Thyroid gland (tissue), 4 donors: ENCODE results near the gene DMD.

Experiments used
- CTCF ChIP-seq, 6 experiments: fragments of 200-600 bp in 3 of 6; fragments of 450-650 bp in 3 of 6; sonication (generic) in 3 of 6; IDR thresholded peaks; one replicate each; pipeline ENCODE4 v1.5.1; 2016 to 2019; ENCODE audit warnings: antibody characterized with exemption in 6 of 6, mild to moderate bottlenecking in 2 of 6, inconsistent platforms in 1 of 6, moderate library complexity in 1 of 6
- POLR2A ChIP-seq, 2 donors: fragments of 450-650 bp; IDR thresholded peaks; one replicate each; pipeline ENCODE4 v1.6.1; 2017; ENCODE audit warnings: antibody characterized with exemption in 2 of 2, mild to moderate bottlenecking in 2 of 2, moderate library complexity in 1 of 2

GRCh38 chrX:32472364-32472763 is 739.0 kb downstream of the DMD start:
- TF ChIP-seq CTCF (IDR thresholded peaks at IDR 0.05) (no peak), POLR2A (IDR thresholded peaks at IDR 0.05) (no peak)
